Mucosa of descending colon (tissue), 3 donors: ENCODE measurements around the gene PCDHGB1. TPM values are rescaled to one million over a fixed set of nuclear protein-coding genes. Genes with fewer than 3 reads are reported as not detected.

Experiments used
- ATAC-seq: fragments of 200-7000 bp; cut with Tn5 transposase; one replicate; pipeline ENCODE4 v1.9.1; 2020; ENCODE audit warnings: mild to moderate bottlenecking, moderate library complexity
- DNase-seq, 3 donors: peaks; one replicate each; pipeline ENCODE4 v3.0.0-alpha.2; 2020
- H3K36me3 ChIP-seq: fragments of 200-600 bp; one replicate; pipeline ENCODE4 v1.8.0; 2021; ENCODE audit warnings: low read depth, mild to moderate bottlenecking
- H3K4me1 ChIP-seq: fragments of 200-600 bp; one replicate; pipeline ENCODE4 v1.8.0; 2021; ENCODE audit warnings: low read depth, mild to moderate bottlenecking
- H3K4me3 ChIP-seq: fragments of 200-600 bp; one replicate; pipeline ENCODE4 v1.8.0; 2021; ENCODE audit warnings: mild to moderate bottlenecking
- H3K9me3 ChIP-seq: fragments of 200-600 bp; one replicate; pipeline ENCODE4 v1.8.0; 2021; ENCODE audit warnings: mild to moderate bottlenecking
- CTCF ChIP-seq: fragments of 200-600 bp; IDR thresholded peaks from one replicate; pipeline ENCODE4 v1.8.0; 2022; ENCODE audit warnings: antibody characterized with exemption, mild to moderate bottlenecking
- intact Hi-C, 2 donors: fragments of 100-400 bp; cut with DNase I in 1 of 2; cut with micrococcal nuclease in 1 of 2; formaldehyde crosslinking; loops; one replicate each; pipeline versions ENCODE4 v1.11.0 to v1.11.1; 2022; cut with DNase I, micrococcal nuclease
- total RNA-seq, 3 donors: library from RNA; stranded (reverse); fragmentation: NEBNext Ultra II Directional in 2 of 3; extraction: Animal tissue kit (Norgen Biotek cat#: 25700) in 2 of 3; gene quantifications; one replicate each; pipeline versions ENCODE4 v1.2.1 to v1.2.4, GENCODE V29; 2021 to 2023
- donor health status: DM: no; HTN: no; CAD: no; lungs with moderate emphysema.
- donor health status: DM: no; HTN: no; CAD: no.
- donor health status: DM: no; HTN: yes; CAD: no.

Gene PCDHGB1
- total RNA-seq, 3 donors from 2014 or later: 1.0 to 4.1 (median 1.2) TPM

DNA sequence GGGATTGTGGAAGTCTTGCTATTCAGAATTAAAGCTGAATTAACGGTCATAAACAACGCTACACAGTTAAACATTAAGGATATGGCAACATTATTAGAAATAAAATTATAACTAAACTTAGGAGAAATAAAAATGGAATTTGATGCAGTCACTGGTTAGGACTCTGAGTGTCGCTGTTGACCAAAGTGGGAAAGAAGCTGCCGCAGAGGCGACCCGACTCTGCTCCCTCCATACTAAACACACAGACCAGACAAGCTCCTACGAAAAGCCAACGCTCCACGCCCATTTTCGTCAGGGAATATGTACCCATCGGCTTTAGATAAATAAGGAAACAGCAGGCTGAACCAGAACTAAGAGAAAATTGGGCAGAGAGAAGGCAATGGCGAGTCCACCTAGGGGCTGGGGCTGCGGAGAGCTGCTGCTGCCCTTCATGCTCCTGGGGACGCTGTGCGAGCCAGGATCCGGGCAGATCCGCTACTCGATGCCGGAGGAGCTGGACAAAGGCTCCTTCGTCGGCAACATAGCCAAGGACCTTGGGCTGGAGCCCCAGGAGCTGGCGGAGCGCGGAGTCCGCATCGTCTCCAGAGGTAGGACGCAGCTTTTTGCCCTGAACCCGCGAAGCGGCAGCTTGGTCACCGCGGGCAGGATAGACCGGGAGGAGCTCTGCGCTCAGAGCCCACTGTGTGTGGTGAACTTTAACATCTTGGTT, 14.2 kb downstream of the PCDHGB1 start, which contains the start of gene PCDHGA5:
PCDHGA5 (plus strand) TSS at position 211 of the 709 bp plus-strand sequence; CDS start at position 380, 169 bp downstream.
- intact Hi-C loops: no loop called here
- H3K4me1 ChIP-seq: no peaks in the 10 kb centered on the region
- no peak for TF ChIP-seq CTCF
- H3K36me3 ChIP-seq: no peaks in the 10 kb centered on the region
- no peak for DNase-seq
- ATAC-seq: no peak
- H3K4me3 ChIP-seq: no peak within 1 kb of the TSS
- H3K9me3 ChIP-seq: peaks cover 72% of the 10 kb centered on the region

DNA sequence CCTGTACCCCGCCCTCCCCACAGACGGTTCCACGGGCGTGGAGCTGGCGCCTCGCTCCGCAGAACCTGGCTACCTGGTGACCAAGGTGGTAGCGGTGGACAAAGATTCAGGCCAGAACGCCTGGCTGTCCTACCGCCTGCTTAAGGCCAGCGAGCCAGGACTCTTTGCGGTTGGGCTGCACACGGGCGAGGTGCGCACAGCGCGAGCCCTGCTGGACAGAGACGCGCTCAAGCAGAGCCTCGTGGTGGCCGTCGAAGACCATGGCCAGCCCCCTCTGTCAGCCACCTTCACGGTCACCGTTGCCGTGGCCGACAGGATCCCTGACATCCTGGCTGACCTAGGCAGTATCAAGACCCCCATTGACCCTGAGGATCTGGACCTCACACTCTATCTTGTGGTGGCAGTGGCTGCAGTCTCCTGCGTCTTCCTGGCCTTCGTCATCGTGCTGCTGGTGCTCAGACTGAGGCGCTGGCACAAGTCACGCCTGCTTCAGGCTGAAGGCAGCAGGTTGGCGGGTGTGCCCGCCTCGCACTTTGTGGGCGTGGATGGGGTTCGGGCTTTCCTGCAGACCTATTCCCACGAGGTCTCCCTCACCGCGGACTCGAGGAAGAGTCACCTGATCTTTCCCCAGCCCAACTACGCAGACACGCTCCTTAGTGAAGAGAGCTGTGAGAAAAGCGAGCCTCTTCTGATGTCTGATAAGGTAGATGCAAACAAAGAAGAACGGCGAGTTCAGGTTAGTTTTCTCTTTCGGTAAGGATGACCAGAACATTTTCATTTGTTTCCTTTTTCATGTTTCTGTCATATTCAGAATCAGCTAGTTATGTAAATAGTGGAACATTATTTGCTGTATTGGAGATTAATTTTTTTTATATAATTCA, 16.4 kb downstream of the PCDHGB1 start:
- Histone ChIP-seq H3K9me3 (peaks cover 72% of the 10 kb centered on the region), H3K4me1 (no peaks in the 10 kb centered on the region), H3K4me3 (no peak overlapping the region), H3K36me3 (no peaks in the 10 kb centered on the region)
- ATAC-seq: no peak
- DNase-seq: no peak
- intact Hi-C loops: no loop called here
- no peak for TF ChIP-seq CTCF

GRCh38 chr5:141369994-141370848, 20.3 kb downstream of the PCDHGB1 start, which contains the start of gene PCDHGB3:
TSS of gene PCDHGB3 (plus strand) at chr5:141370242. CDS start at chr5:141370395, 153 bp downstream.
- Histone ChIP-seq H3K4me1 (no peaks in the 10 kb centered on the region), H3K36me3 (no peaks in the 10 kb centered on the region), H3K4me3 (no peak within 1 kb of the TSS), H3K9me3 (peaks cover 85% of the 10 kb centered on the region)
- intact Hi-C loops: no loop called here
- ATAC-seq (peak; percentile 75), DNase-seq (peak in 2 of 3 donors; percentile 29 to 46)
- no peak for TF ChIP-seq CTCF

GRCh38 chr5:141371572-141372475, 21.9 kb downstream of the PCDHGB1 start:
- H3K4me1 ChIP-seq: no peaks in the 10 kb centered on the region
- TF ChIP-seq CTCF: no peak
- intact Hi-C loops: no loop called here
- H3K9me3 ChIP-seq: peaks cover 83% of the 10 kb centered on the region
- H3K4me3 ChIP-seq: no peak overlapping the region
- DNase-seq (no peak), ATAC-seq (no peak)
- H3K36me3 ChIP-seq: no peaks in the 10 kb centered on the region
